ENCODE measurements around the gene ZNF33B.

DNA sequence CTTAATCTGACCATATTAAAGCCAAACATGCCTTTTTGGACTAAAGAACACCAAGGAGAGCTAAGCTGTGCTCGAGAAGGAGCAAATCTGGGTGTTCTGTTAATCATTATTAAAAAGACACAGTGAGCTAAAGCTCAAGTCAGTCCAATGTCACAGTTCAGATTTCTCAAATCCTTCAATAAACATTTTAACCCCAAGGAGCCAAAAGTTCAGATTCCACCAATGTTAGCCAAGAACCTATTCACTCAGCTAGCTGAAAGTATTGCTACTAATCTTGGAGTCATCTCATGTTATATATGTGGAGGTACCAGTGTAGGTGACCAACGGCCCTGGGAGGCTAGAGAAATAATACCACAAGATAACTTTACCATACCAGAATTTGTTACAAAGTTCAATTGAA is 14.5 kb upstream of the ZNF33B start:
- TF ChIP-seq, protein P1, sequence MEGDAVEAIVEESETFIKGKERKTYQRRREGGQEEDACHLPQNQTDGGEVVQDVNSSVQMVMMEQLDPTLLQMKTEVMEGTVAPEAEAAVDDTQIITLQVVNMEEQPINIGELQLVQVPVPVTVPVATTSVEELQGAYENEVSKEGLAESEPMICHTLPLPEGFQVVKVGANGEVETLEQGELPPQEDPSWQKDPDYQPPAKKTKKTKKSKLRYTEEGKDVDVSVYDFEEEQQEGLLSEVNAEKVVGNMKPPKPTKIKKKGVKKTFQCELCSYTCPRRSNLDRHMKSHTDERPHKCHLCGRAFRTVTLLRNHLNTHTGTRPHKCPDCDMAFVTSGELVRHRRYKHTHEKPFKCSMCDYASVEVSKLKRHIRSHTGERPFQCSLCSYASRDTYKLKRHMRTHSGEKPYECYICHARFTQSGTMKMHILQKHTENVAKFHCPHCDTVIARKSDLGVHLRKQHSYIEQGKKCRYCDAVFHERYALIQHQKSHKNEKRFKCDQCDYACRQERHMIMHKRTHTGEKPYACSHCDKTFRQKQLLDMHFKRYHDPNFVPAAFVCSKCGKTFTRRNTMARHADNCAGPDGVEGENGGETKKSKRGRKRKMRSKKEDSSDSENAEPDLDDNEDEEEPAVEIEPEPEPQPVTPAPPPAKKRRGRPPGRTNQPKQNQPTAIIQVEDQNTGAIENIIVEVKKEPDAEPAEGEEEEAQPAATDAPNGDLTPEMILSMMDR (IDR thresholded peaks at IDR 0.05; ENCODE audit: low read depth, low read length), result no peak
- TF ChIP-seq EZH2phosphoT487 (IDR thresholded peaks at IDR 0.05; ENCODE audit: low read depth), result no peak

Data from OCI-LY3 (cell line).